Panc1 (cell line): Measurements from ENCODE around the gene ANKRD40.

Experiments
- CTCF ChIP-seq: fragments of 450-650 bp; IDR thresholded peaks from 2 replicates; pipeline ENCODE4 v1.5.1; 2017; ENCODE audit warnings: mild to moderate bottlenecking
- POLR2AphosphoS5 ChIP-seq: IDR thresholded peaks from 2 replicates; pipeline ENCODE4 v1.6.1; 2012; ENCODE audit warnings: mild to moderate bottlenecking, low read depth, low read length, moderate library complexity
- TCF7L2 ChIP-seq: IDR thresholded peaks from 2 replicates; pipeline ENCODE4 v1.6.1; 2011; ENCODE audit warnings: mild to moderate bottlenecking, low read depth, low read length, inconsistent platforms

DNA sequence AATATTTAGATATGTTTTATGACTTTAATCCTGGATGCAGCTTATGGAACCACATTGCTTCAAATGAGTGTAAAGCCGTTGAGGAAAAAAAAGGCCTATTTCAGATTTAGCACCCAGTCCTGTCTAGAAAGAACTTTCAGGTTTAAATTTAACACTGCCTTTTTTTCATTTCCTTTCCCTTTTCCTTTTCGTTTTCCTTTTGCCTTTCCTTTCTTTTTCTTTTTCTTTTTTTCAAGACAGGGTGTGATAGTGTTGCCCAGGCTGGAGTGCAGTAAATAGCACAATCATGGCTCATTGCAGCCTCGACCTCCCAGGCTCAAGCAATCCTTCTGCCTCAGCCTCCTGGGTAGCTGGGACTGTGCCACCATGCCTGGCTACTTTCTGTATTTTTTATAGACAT lies 27.6 kb upstream of the ANKRD40 start:
- TF ChIP-seq TCF7L2 (no peak), CTCF (no peak), POLR2AphosphoS5 (no peak)
